BLaER1 (cell line): Measurements from ENCODE around the gene RALY.

ENCODE experiments used
- H3K27ac ChIP-seq: shearing (Covaris generic); formaldehyde crosslinking; 2 replicates; pipeline ENCODE4 v1.8.1; 2022
- H3K27me3 ChIP-seq: shearing (Covaris generic); formaldehyde crosslinking; 2 replicates; pipeline ENCODE4 v1.8.1; 2022
- H3K36me3 ChIP-seq: shearing (Covaris generic); formaldehyde crosslinking; 2 replicates; pipeline ENCODE4 v1.8.1; 2022
- H3K4me1 ChIP-seq: shearing (Covaris generic); formaldehyde crosslinking; 2 replicates; pipeline ENCODE4 v1.8.1; 2022
- H3K4me2 ChIP-seq: shearing (Covaris generic); formaldehyde crosslinking; 2 replicates; pipeline ENCODE4 v1.8.1; 2022
- H3K4me3 ChIP-seq: shearing (Covaris generic); formaldehyde crosslinking; 2 replicates; pipeline ENCODE4 v1.8.1; 2022
- H3K9ac ChIP-seq: shearing (Covaris generic); formaldehyde crosslinking; 2 replicates; pipeline ENCODE4 v1.8.1; 2022
- H3K9me3 ChIP-seq: shearing (Covaris generic); formaldehyde crosslinking; 2 replicates; pipeline ENCODE4 v1.8.1; 2022
- H4K20me1 ChIP-seq: shearing (Covaris generic); formaldehyde crosslinking; 2 replicates; pipeline ENCODE4 v1.8.1; 2022
- Cebpa-rat ChIP-seq: shearing (Covaris generic); IDR thresholded peaks from 2 replicates; pipeline ENCODE4 v1.8.1; 2022

Gene RALY

DNA sequence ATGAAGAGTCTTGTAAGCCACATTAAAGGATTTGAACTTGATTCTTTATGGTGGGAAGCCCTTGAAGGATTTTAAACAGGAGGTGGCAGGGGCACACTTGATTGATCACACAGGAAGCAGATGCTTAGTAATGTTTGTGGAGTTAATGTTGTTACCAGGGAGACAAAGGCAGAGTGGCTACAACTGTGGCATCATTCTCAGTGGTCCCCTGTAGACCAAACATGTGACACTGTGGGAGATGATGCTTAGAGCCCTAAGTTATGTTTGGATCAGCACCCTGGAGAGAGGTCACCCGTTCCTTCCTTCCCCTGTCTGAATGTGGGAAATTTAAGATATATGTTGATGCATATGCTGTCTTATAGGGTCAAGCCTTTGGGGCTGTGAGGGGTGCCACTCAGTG lies 65.1 kb downstream of the RALY start:
- peak overlapping the region; percentile 67 for H3K4me2 ChIP-seq
- no peak overlapping the region for H3K4me3 ChIP-seq
- TF ChIP-seq Cebpa-rat = no peak
- peaks cover 100% of the 10 kb centered on the region for H4K20me1 ChIP-seq
- no peak overlapping the region for H3K9ac ChIP-seq
- no peaks in the 10 kb centered on the region for H3K27me3 ChIP-seq
- H3K36me3 ChIP-seq = peaks cover 52% of the 10 kb centered on the region
- no peaks in the 10 kb centered on the region for H3K9me3 ChIP-seq
- peaks cover 60% of the 10 kb centered on the region for H3K4me1 ChIP-seq
- H3K27ac ChIP-seq = no peak overlapping the region

DNA sequence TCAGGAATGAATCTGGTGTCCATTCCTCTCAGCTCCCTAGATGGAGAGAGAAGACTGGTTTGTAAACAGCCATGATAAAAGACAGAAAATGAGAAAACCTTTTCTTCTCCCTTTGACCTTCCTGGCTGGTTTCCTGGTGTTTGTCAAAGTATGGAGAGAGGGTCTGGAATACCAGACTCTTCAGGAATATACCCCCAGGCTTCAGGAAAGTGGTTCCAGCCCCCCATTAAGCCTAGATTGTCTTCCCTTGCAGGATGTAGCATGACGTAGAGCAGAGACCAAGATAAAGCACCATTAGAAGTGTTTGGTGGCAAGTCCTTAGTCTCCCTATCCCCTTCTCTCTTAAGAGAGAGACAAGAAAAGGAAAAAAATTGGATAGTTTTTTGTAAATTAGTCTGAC lies 67.3 kb downstream of the RALY start:
- no peak for TF ChIP-seq Cebpa-rat
- H3K36me3 ChIP-seq = peaks cover 68% of the 10 kb centered on the region
- no peaks in the 10 kb centered on the region for H3K9me3 ChIP-seq
- no peak overlapping the region for H3K4me3 ChIP-seq
- H3K27ac ChIP-seq = no peak overlapping the region
- no peak overlapping the region for H3K4me2 ChIP-seq
- peaks cover 100% of the 10 kb centered on the region for H4K20me1 ChIP-seq
- H3K27me3 ChIP-seq = no peaks in the 10 kb centered on the region
- H3K4me1 ChIP-seq = peaks cover 39% of the 10 kb centered on the region
- no peak overlapping the region for H3K9ac ChIP-seq

DNA sequence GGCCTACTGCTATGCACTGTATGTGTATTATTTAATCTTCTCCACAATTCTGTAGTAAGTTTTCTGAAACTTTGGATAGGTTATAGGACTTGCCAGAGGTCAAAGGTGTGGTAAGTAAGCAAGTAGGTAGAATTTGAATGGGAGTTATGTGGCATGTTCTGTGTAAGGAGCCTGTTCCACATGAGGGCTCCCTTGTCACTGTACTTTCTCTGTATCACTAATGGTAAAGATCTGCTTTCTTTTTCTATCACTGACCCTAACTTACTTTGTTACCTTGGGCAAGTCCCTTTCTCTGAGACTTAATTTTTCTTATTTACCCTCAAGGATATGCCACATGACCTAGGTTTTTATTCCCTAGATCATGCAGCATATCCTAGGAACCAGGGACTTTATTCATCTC lies 68.0 kb downstream of the RALY start:
- peaks cover 100% of the 10 kb centered on the region for H4K20me1 ChIP-seq
- no peak overlapping the region for H3K9ac ChIP-seq
- no peak for TF ChIP-seq Cebpa-rat
- H3K27ac ChIP-seq = no peak overlapping the region
- H3K4me1 ChIP-seq = peaks cover 36% of the 10 kb centered on the region
- peaks cover 72% of the 10 kb centered on the region for H3K36me3 ChIP-seq
- H3K27me3 ChIP-seq = no peaks in the 10 kb centered on the region
- no peak overlapping the region for H3K4me3 ChIP-seq
- H3K4me2 ChIP-seq = no peak overlapping the region
- H3K9me3 ChIP-seq = no peaks in the 10 kb centered on the region

DNA sequence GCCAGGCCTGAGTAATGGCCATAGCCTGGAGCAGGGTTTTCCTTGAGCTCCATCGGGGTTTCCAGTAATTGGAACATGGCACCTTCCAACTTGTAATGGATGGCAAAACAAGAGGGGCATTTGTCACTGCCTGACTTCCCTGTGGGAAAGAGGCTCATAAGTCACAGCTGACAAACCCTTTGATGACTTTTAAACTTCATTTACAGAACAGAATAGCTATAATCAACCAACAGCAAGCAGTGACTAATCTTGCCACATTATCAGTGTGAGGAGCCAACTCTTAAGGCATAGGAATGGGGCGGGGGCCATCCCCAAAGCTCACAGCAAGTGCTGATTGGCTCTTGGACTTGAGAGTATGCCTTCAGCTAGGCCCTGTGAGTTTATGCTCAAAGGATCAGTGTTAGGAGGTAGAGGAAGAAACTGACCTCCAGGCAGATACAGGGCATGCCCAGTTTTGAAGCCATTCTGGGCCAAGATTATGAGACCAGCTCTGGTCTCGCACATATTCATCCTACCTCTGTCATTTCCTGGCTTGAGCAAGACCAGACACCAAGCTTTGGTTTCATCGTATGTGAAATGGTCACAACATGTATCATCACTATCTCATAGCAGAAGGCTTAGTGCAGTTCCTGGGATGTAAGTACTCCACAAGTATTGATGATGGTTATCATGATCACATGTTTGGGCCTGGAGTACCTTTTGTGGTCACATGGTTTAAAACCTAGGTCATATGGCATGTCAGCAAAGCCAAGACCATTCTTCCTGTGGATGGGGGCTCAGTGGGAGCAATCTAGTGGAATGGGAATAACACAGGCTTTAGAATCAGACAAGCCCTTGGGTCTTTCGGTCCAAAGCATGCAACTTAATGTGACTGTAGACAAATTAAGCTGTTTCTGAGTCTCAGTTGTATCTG lies 69.1 kb downstream of the RALY start:
- Histone ChIP-seq H3K4me1 (peaks cover 25% of the 10 kb centered on the region), H3K27me3 (no peaks in the 10 kb centered on the region), H4K20me1 (peaks cover 100% of the 10 kb centered on the region), H3K9me3 (no peaks in the 10 kb centered on the region), H3K36me3 (peaks cover 76% of the 10 kb centered on the region), H3K27ac (no peak overlapping the region), H3K9ac (no peak overlapping the region), H3K4me3 (no peak overlapping the region), H3K4me2 (no peak overlapping the region)
- TF ChIP-seq Cebpa-rat = no peak

DNA sequence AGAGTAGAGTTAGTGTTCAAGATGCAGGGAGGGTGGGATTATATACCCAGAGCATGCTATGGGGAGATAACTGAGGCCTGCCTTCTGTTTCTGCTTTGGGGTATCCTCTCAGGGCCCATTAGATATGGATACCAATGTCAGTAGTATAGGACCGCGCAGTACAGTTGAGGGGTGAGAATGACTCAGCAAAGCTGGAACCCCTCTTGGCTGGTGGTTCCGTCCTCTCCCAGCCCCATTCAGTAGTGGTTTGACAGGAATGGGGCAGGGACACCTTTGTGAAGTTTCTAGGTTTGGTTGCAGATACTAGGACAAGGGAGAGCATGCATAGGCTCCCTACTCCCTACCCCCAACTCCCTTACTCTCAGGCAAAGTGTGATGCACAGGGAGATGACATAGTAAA lies 70.6 kb downstream of the RALY start:
- Histone ChIP-seq H3K4me1 (peaks cover 25% of the 10 kb centered on the region), H3K9ac (no peak overlapping the region), H3K4me3 (no peak overlapping the region), H3K4me2 (no peak overlapping the region), H3K36me3 (peaks cover 79% of the 10 kb centered on the region), H4K20me1 (peaks cover 100% of the 10 kb centered on the region), H3K9me3 (no peaks in the 10 kb centered on the region), H3K27me3 (no peaks in the 10 kb centered on the region), H3K27ac (no peak overlapping the region)
- TF ChIP-seq Cebpa-rat = no peak

DNA sequence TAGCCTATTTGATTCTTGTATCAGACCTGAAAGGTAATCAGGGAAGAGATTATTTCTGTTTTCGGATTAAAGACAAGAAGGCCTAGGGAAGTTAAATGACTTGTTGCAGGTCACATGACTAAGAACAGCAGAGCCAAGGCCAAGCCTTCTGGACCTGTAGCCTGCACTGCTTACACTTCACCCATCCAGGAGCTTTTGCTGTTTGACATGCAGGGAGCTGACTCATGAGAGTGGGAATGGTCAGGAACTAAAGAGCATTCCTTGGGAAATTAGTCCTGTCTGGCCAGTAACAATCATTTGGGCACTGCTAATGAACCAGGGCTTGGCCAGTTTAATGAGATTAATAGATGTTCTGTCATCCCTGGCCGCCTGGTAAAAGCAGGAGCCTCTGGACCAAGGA lies 71.5 kb downstream of the RALY start:
- Histone ChIP-seq H3K27me3 (no peaks in the 10 kb centered on the region), H3K9ac (no peak overlapping the region), H3K27ac (no peak overlapping the region), H3K4me1 (peaks cover 25% of the 10 kb centered on the region), H3K4me2 (no peak overlapping the region), H3K4me3 (no peak overlapping the region), H3K36me3 (peaks cover 69% of the 10 kb centered on the region), H4K20me1 (peaks cover 100% of the 10 kb centered on the region), H3K9me3 (no peaks in the 10 kb centered on the region)
- TF ChIP-seq Cebpa-rat = no peak

DNA sequence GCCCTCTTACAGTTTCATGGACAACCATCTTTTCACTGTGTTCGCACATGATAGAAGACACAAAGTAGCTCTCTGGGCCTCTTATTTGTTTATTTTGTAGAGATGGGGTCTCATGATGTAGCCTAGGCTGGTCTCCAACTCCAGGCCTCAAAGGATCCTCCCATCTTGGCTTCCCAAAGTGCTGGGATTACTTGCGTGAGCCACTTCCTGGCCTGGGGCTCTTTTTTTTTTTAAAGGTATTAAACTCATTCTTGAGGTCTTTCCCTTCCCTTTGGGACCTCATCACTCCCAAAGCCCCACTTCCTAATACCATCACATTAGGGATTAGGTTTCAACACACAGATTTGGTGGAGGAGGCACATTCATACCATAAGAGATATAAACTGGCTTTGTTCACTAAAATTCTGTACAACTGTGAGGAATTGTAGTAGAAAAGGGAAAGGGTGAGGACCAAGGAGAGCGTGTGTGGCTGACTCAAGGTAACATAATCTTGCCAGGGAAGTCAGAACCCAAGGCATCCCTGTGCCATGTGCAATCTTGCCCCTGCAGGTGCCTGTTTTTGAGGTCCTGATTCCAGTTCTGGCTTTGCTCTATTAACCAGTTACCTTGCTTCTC lies 72.9 kb downstream of the RALY start:
- H3K4me1 ChIP-seq = peaks cover 25% of the 10 kb centered on the region
- no peak overlapping the region for H3K27ac ChIP-seq
- H3K9ac ChIP-seq = no peak overlapping the region
- H3K4me2 ChIP-seq = no peak overlapping the region
- H3K36me3 ChIP-seq = peaks cover 68% of the 10 kb centered on the region
- no peak overlapping the region for H3K4me3 ChIP-seq
- no peaks in the 10 kb centered on the region for H3K27me3 ChIP-seq
- no peaks in the 10 kb centered on the region for H3K9me3 ChIP-seq
- peaks cover 100% of the 10 kb centered on the region for H4K20me1 ChIP-seq
- TF ChIP-seq Cebpa-rat = no peak

DNA sequence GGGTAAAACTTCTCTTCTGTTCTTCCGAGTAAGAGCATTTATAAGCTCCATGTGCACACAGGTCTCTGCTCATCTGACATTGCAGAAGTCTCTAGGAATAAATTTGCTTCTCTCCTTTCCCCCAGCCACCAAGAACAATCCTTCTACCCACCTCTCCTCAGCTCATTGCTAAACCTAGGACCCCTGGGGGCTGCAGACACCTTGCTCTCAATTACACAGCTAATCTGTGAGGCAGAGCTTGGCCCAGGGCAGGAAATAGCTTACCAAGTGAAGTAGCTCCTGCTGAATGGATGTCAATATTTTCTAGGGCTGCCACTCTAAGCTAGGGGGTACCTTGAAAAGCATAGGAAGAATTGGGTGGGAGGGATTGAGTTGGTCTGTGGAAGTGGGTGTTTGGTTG lies 74.3 kb downstream of the RALY start:
- Histone ChIP-seq H3K27ac (no peak overlapping the region), H3K36me3 (peaks cover 68% of the 10 kb centered on the region), H3K27me3 (no peaks in the 10 kb centered on the region), H3K4me3 (no peak overlapping the region), H4K20me1 (peaks cover 100% of the 10 kb centered on the region), H3K4me2 (no peak overlapping the region), H3K9ac (no peak overlapping the region), H3K4me1 (peaks cover 25% of the 10 kb centered on the region), H3K9me3 (no peaks in the 10 kb centered on the region)
- no peak for TF ChIP-seq Cebpa-rat

DNA sequence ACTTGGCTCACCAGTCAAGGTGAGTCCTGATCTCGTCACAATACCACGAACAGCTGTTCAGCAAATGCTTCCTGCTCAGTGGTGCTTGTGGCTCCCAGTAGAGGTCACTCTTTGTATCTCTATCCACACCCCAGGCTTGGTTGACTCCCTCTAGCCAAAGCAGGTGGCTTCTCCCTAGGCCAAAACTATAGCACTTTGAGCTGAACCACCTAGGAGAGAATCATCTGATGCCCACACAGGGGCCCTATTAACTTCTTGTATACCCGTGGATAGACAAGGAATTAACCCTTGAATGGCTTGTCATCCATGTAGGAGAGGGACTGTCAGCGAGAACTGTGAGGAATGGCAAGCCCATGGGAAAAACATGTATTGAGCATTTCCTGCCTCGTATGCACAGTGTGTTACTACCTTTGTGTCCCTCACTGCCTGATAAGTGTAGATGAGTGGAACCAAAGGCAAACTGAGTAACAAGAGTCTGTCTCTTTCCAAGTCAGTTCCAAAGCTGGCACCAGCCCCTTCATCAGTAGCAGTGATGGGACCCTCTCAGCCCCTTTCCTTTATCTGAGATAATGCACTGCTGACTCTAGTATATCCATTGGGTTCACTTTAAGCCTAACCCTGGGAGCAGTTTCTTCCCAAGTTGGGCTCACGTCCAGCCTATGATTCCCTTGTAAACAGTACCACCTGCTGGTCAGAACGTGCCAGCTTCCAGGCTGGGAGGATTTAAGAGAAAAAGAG lies 75.8 kb downstream of the RALY start:
- Histone ChIP-seq H3K9ac (no peak overlapping the region), H3K27me3 (no peaks in the 10 kb centered on the region), H4K20me1 (peaks cover 100% of the 10 kb centered on the region), H3K4me2 (0 out of 2 replicates have a peak overlapping the region, but pooled peaks have one; percentile 15), H3K4me3 (no peak overlapping the region), H3K27ac (no peak overlapping the region), H3K4me1 (peaks cover 25% of the 10 kb centered on the region), H3K36me3 (peaks cover 68% of the 10 kb centered on the region), H3K9me3 (no peaks in the 10 kb centered on the region)
- no peak for TF ChIP-seq Cebpa-rat

DNA sequence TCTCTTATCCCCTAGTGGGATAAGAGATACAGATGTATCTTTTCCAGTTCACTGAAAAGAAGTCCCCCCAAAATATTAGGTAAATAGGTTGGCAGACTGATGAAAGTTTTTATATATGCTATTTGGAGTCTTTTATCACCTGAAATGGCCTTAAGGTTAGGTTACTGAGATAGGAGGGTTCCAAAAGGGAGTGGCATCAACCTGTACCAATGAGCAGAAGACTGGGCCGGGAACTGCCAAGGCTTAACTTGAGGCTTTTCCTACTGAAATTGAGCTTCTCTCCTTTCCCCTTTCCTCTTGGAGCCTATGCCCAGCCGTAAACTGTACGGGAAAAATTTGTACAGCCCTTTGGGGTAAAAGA lies 76.3 kb downstream of the RALY start:
- H3K4me2 ChIP-seq = no peak overlapping the region

More for the DNA sequence above, 76.3 kb downstream of the RALY start:
- H4K20me1 ChIP-seq = peaks cover 100% of the 10 kb centered on the region
- H3K9ac ChIP-seq = no peak overlapping the region
- no peaks in the 10 kb centered on the region for H3K9me3 ChIP-seq
- H3K4me1 ChIP-seq = peaks cover 25% of the 10 kb centered on the region
- no peak for TF ChIP-seq Cebpa-rat
- H3K27me3 ChIP-seq = no peaks in the 10 kb centered on the region
- H3K4me3 ChIP-seq = no peak overlapping the region
- peaks cover 68% of the 10 kb centered on the region for H3K36me3 ChIP-seq
- H3K27ac ChIP-seq = no peak overlapping the region
